K562 (cell line): ENCODE results near the gene NUAK1.

Source experiments
- ADNP ChIP-seq: fragments of 200-800 bp; sonication (Bioruptor generic); IDR thresholded peaks from 2 replicates; pipeline ENCODE4 v1.6.1; 2016; ENCODE audit warnings: missing genetic modification characterization, missing compliant biosample characterization
- CHD2 ChIP-seq: IDR thresholded peaks from 2 replicates; pipeline ENCODE4 v1.6.1; 2011; ENCODE audit warnings: low read depth, low read length
- CTCF ChIP-seq, 3 experiments: IDR thresholded peaks in 2 of 3; conservative IDR thresholded peaks in 1 of 3; 2 replicates each; pipeline ENCODE4 v1.5.1; 2011 to 2012; ENCODE audit warnings: low read length in 3 of 3, mild to moderate bottlenecking in 3 of 3, control low read depth in 2 of 3, improper control_type of control experiment in 1 of 3, inconsistent platforms in 1 of 3, low read depth in 1 of 3, mixed read lengths in 1 of 3, moderate library complexity in 1 of 3; ENCODE audit not compliant: insufficient read depth in 2 of 3
- HNRNPK ChIP-seq: fragments of 200-400 bp; formaldehyde crosslinking; IDR thresholded peaks from one replicate; pipeline ENCODE4 v1.6.1; 2018; ENCODE audit warnings: mild to moderate bottlenecking, low read depth, low read length; ENCODE audit not compliant: poor library complexity, severe bottlenecking
- KAT2B ChIP-seq: IDR thresholded peaks from one replicate; pipeline ENCODE4 v1.6.1; 2012; ENCODE audit warnings: low read depth, mild to moderate bottlenecking, control low read depth, inconsistent platforms, low read length, moderate library complexity
- MTF1 ChIP-seq: fragments of 250-450 bp; sonication (Bioruptor Pico); IDR thresholded peaks from 2 replicates; pipeline ENCODE4 v1.9.0; 2021; ENCODE audit warnings: moderate library complexity, mild to moderate bottlenecking, inconsistent platforms, borderline replicate concordance
- NKRF ChIP-seq: fragments of 450-650 bp; IDR thresholded peaks from 2 replicates; pipeline ENCODE4 v1.6.1; 2016; ENCODE audit warnings: borderline replicate concordance
- PBX2 ChIP-seq, 2 experiments: IDR thresholded peaks in 1 of 2; conservative IDR thresholded peaks in 1 of 2; 2 replicates each; pipeline ENCODE4 v1.6.1; 2016; ENCODE audit warnings: low read depth in 2 of 2, mild to moderate bottlenecking in 1 of 2, missing compliant biosample characterization in 1 of 2, missing genetic modification characterization in 1 of 2, moderate library complexity in 1 of 2
- POLR2A ChIP-seq: fragments of 450-650 bp; conservative IDR thresholded peaks from 2 replicates; pipeline ENCODE4 v1.6.1; 2016
- ZBTB33 ChIP-seq: sonication (generic); formaldehyde crosslinking; IDR thresholded peaks from 2 replicates; pipeline ENCODE4 v1.8.1; 2023; ENCODE audit warnings: mild to moderate bottlenecking, missing genetic modification reagents
- ZNF274 ChIP-seq: IDR thresholded peaks from 2 replicates; pipeline ENCODE4 v1.6.1; 2011; ENCODE audit warnings: low read depth, mild to moderate bottlenecking, low read length, moderate library complexity, borderline replicate concordance

- TF ChIP-seq PBX2 (CRISPR knock-in tag; IDR thresholded peaks at IDR 0.05; ENCODE audit: low read depth) (no peak), PBX2 (tag; conservative IDR thresholded peaks at IDR 0.05; ENCODE audit: low read depth) (no peak), NKRF (no peak), ZBTB33 (CRISPR knock-in tag) (no peak), CHD2 (no peak), KAT2B (no peak), POLR2A (no peak), CTCF (IDR thresholded peaks at IDR 0.05 in 2 of 3, conservative IDR thresholded peaks at IDR 0.05 in 1 of 3; ENCODE audit: insufficient read depth in 2 of 3, low read depth in 1 of 3, low read length in 3 of 3) (no peak), HNRNPK (no peak), ZNF274 (no peak), MTF1 (CRISPR knock-in tag) (no peak), ADNP (no peak)
Observed at GRCh38 chr12:106071686-106072085, 67.1 kb downstream of the NUAK1 start.
